Measurements from ENCODE around the gene SIN3A.

The SIN3A gene

GRCh38 chr15:75452865-75453702, 1.6 kb upstream of the SIN3A start:
- TF ChIP-seq GATA2 (IDR thresholded peaks at IDR 0.05; ENCODE audit: low read depth, low read length), result no peak
- no peak for TF ChIP-seq GATA3 (IDR thresholded peaks at IDR 0.05; ENCODE audit: low read depth, low read length)

GRCh38 chr15:75452364-75452864, 924 bp upstream of the SIN3A start:
- TF ChIP-seq GATA3 (IDR thresholded peaks at IDR 0.05; ENCODE audit: low read depth, low read length) (no peak), GATA2 (IDR thresholded peaks at IDR 0.05; ENCODE audit: low read depth, low read length) (no peak)

- TF ChIP-seq GATA3 (IDR thresholded peaks at IDR 0.05; ENCODE audit: low read depth, low read length) (no peak), GATA2 (IDR thresholded peaks at IDR 0.05; ENCODE audit: low read depth, low read length) (no peak)
Measured at GRCh38 chr15:75451202-75451673, 252 bp downstream of the SIN3A start.

GRCh38 chr15:75450307-75451201, 936 bp downstream of the SIN3A start:
- TF ChIP-seq GATA3 (IDR thresholded peaks at IDR 0.05; ENCODE audit: low read depth, low read length) (no peak), GATA2 (IDR thresholded peaks at IDR 0.05; ENCODE audit: low read depth, low read length) (no peak)

GRCh38 chr15:75449585-75450306, 1.7 kb downstream of the SIN3A start:
- no peak for TF ChIP-seq GATA2 (IDR thresholded peaks at IDR 0.05; ENCODE audit: low read depth, low read length)
- no peak for TF ChIP-seq GATA3 (IDR thresholded peaks at IDR 0.05; ENCODE audit: low read depth, low read length)

- TF ChIP-seq GATA2 (IDR thresholded peaks at IDR 0.05; ENCODE audit: low read depth, low read length) (no peak), GATA3 (IDR thresholded peaks at IDR 0.05; ENCODE audit: low read depth, low read length) (no peak)
Measured at GRCh38 chr15:75446151-75446550, 5.3 kb downstream of the SIN3A start.

GRCh38 chr15:75437721-75438120, 13.8 kb downstream of the SIN3A start:
- no peak for TF ChIP-seq GATA2 (IDR thresholded peaks at IDR 0.05; ENCODE audit: low read depth, low read length)
- TF ChIP-seq GATA3 (IDR thresholded peaks at IDR 0.05; ENCODE audit: low read depth, low read length), result no peak

GRCh38 chr15:75436881-75437280, 14.6 kb downstream of the SIN3A start:
- no peak for TF ChIP-seq GATA2 (IDR thresholded peaks at IDR 0.05; ENCODE audit: low read depth, low read length)
- no peak for TF ChIP-seq GATA3 (IDR thresholded peaks at IDR 0.05; ENCODE audit: low read depth, low read length)

- TF ChIP-seq GATA3 (IDR thresholded peaks at IDR 0.05; ENCODE audit: low read depth, low read length) (no peak), GATA2 (IDR thresholded peaks at IDR 0.05; ENCODE audit: low read depth, low read length) (no peak)
Measured at GRCh38 chr15:75431682-75432081, 19.8 kb downstream of the SIN3A start.

- no peak for TF ChIP-seq GATA3 (IDR thresholded peaks at IDR 0.05; ENCODE audit: low read depth, low read length)
- TF ChIP-seq GATA2 (IDR thresholded peaks at IDR 0.05; ENCODE audit: low read depth, low read length), result no peak
Measured at GRCh38 chr15:75431270-75431669, 20.2 kb downstream of the SIN3A start.

GRCh38 chr15:75430259-75430658, 21.2 kb downstream of the SIN3A start:
- TF ChIP-seq GATA2 (IDR thresholded peaks at IDR 0.05; ENCODE audit: low read depth, low read length), result no peak
- TF ChIP-seq GATA3 (IDR thresholded peaks at IDR 0.05; ENCODE audit: low read depth, low read length), result no peak

GRCh38 chr15:75428152-75428551, 23.3 kb downstream of the SIN3A start:
- no peak for TF ChIP-seq GATA3 (IDR thresholded peaks at IDR 0.05; ENCODE audit: low read depth, low read length)
- TF ChIP-seq GATA2 (IDR thresholded peaks at IDR 0.05; ENCODE audit: low read depth, low read length), result no peak

- TF ChIP-seq GATA2 (IDR thresholded peaks at IDR 0.05; ENCODE audit: low read depth, low read length) (no peak), GATA3 (IDR thresholded peaks at IDR 0.05; ENCODE audit: low read depth, low read length) (no peak)
Measured at GRCh38 chr15:75425966-75426500, 25.5 kb downstream of the SIN3A start.
